Inferior parietal cortex (tissue), 1 donor: Measurements from ENCODE around the gene USP37.

ENCODE experiments used
- DNase-seq: peaks from one replicate; pipeline ENCODE4 v3.0.0-alpha.2; 2016; ENCODE audit errors: extremely low spot score

Gene USP37

DNA sequence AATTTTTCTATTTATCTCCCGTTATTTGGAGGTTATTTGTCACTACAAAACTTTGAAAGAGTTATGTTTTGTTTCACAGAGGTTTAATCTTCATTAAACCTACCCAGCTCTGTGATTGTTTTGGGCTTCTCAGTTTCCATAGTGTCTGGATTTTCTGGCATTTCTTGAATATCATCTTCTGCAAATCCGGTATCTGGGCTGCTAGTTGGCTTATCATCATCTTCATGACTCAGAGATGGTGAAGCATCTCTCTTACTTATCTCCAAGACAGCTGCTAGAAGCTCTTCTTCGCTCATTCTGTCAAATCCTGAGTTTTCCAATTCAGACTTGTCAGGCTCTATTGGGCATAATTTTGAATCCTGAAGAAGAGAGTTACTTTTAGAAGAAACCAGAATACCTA is 93.6 kb downstream of the USP37 start:
- DNase-seq = no peak

DNA sequence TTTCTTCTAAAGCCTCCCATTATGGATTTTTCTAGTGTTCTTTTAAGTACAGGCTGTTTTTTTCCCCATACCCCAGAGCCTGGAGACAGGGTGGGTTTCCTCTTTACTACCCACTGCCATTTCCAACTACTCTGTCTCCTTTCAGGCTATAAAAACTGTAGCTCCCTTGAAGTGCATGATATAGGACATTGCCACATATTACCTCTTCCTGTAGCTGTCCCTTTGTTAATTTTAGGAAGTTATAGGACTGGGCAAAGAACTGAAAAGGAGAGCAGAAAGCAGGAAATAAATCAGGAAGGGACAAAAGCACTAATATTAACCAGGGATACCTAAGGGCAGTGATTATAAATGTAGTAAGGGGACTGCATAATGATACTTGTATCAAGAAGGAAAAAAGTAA is 95.2 kb downstream of the USP37 start:
- DNase-seq = no peak

DNA sequence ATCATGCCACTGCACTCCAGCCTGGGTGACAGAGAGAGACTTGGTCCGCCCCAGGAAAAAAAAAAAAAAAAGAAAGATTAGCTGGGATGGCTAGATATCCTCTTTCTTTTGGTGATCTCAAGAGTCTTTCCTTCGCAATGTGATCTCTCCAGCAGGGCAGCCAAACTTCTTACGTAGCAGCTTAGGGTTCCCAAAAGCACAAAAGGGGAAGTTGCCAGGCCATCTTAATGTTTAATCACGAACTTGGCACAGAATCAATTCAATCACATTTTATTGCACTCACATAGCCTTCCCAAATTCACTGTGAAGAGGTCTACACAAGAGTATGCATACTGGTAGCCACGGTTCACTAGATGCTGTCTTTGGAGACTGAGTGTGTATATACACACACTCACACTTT is 96.2 kb downstream of the USP37 start:
- no peak for DNase-seq

DNA sequence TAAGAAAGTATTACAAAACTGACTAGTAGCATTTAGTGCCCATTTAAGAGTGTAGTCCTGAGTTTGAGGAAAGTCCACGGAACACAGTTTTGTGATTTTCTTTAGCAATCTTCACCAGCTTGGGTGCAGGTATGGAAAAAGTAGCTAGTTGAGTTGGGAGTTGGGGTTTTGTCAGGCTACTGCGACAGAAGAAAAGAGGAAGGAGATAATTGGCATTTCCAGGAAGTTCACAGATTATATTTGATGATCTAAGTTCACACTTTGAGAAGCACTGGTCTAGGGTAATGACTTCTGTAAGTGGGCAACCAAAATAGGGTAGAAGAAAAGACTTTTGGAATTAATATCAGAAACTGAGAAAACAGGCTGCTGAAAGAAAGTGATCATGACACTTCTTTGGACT is 97.1 kb downstream of the USP37 start:
- no peak for DNase-seq

DNA sequence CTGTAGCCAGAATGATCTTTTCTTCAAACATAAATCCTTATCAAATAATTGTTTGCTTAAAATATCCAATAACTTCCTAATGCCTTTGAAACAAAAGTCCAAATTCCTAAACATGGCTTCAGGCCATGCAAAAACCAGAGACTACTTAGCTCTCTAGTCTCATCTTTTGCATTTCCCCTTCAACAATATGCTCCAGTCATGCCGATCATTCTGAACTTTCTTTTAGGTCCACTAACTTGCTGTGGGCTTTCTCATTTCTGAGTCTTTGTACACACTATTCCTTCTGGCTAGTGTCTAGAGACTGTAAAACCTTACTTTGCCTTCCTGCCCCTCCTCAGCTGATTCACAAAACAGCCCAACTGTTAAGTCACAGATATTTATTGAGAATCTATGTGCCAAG is 97.7 kb downstream of the USP37 start:
- no peak for DNase-seq

DNA sequence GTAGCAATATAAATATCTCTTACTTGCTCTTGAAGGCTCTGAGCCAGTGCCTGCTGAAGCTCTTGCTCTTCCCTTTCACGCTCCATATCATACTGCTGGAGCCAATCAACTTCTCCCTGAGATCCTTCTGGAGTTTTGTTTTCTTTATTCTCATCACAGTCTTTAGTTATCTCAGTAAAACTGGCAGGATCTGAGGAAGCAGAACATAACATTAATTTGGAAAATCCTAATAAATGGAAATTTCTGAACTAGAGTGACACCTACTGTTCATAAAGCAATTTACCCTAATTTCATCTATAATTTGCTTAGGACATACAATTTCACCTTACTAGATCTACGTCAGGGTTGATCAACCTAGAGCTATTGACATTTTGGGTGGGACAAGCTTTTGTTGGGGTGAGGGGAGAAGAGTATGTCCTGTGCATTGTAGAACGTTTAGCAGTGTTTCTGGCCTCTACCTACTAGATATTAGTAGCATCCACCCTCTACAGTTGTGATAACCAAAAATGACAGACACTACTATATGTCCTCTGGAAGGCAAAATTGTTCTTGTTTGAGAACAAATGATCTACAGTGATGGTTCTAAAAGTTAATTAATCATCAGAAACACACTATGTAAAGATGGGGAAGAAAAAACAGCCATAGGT is 102.0 kb downstream of the USP37 start:
- peak; percentile 33 for DNase-seq

DNA sequence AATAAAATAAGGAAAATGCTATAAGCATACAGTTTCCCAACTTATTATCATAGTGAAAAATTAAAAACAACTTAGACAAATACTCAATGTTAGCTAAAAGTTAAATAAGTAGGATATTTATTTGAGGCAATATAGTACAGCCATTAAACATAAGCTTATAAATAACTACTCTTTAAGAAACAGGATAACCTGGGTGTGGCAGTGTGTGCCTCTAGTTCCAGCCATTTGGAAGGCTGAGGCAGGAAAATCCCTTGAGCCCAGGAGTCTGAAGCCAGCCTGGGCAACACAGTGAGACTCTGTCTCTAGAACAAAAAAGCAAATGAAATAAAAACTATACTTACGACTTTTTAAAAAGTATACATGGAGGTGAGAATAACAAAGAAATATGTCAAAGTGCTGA is 109.6 kb downstream of the USP37 start:
- DNase-seq = no peak

DNA sequence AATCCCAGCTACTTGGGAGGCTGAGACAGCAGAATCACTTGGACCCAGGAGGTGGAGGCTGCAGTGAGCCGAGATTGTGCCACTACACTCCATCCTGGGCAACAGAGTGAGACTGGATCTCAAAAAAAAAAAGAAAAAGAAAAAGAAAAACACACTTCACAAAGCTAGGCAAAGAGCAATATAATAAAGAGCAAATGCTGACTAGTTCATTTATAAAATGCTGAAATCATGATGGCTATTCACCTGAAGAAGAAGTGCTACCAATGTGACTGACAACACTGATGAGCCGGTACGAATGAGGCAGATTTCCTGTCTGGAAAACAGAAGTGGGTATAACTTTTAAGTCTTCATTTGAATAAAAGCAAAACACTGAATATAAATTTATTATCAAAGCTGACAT is 111.3 kb downstream of the USP37 start:
- no peak for DNase-seq

DNA sequence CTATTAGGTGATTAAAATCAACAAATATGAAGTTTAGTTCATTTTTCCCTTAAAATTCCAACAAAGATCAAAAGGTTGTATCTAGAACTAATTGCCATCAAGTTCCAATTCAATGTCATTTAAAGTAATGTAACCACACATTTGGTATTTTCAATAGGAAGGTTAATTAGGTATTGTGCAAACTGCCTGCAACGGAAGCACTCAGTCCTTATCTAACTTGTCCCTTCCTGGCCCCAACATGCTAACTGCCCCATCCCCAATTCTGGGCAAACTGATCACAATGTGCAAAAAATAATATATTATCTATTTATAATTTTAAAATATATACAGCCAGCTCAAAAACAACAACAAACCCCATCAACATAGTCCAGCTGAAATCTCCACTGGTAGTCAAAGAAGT is 116.1 kb downstream of the USP37 start:
- DNase-seq = no peak

DNA sequence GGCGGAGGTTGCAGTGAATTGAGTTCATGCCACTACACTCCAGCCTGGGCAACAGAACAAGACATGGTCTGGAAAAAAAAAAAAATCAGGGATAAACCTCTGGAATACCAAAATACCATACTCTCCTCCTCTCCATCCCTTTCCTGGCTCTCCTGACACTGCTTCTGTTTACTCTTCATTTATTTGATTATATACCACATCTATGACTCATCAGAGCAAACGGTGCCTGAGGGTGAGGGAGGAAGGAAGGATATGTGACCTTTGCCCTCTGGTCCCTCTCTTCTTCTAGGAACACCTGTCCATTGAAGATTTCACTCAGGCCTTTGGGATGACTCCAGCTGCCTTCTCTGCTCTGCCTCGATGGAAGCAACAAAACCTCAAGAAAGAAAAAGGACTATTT is 119.2 kb downstream of the USP37 start:
- DNase-seq = no peak

DNA sequence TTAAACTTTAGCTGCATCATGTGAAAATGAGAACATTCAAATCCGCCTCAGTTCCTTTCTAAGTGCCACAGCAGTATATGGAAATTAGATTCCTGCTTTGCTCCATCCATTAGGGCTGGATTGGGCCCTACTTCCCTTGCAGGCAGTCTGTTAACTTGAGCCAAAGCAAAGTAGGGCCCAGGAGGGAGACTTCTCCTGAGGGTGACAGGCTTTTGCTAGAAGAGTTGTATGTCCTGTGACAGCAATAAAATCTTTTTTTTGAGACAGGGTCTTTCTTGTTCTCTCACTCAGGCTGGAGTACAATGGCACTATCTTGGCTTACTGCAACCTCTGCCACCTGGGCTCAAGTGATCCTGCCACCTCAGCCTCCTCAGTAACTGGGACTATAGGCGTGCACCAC is 121.1 kb downstream of the USP37 start:
- DNase-seq = no peak

DNA sequence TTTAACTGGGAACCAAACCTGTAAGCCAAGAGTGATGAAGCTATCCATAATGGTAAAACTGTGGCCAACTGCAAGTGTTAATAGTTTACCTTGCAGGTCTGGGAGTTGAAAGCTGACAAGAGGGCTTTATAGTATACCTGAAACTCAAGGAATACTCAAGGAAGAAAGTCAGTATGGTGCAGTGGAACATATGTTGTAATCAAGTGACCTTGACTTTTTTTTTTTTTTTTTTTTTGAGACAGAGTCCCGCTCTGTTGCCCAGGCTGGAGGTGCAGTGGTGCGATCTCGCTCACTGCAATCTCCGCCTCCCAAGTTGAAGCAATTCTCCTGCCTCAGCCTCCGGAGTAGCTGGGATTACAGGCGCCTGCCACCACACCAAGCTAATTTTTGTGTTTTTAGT is 121.6 kb downstream of the USP37 start:
- no peak for DNase-seq

DNA sequence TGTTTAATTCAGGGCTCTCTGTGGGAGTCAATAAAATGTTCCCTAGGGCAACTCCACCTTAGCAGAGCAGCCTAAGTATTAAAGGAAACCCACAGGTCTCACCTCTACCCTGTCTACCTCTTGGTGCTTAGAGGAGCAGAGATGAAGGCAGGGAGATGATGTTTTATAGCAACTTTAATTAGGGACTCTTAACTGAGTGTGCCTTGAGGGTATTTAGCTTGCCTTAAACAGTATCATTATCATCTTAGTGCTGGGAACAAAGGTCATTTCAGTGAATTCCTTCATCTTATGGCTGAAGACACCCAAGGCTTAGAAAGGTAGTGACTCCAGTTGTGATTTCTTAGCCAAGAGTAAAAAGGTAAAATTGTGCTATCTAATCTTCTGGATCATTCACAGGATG is 122.5 kb downstream of the USP37 start:
- no peak for DNase-seq

DNA sequence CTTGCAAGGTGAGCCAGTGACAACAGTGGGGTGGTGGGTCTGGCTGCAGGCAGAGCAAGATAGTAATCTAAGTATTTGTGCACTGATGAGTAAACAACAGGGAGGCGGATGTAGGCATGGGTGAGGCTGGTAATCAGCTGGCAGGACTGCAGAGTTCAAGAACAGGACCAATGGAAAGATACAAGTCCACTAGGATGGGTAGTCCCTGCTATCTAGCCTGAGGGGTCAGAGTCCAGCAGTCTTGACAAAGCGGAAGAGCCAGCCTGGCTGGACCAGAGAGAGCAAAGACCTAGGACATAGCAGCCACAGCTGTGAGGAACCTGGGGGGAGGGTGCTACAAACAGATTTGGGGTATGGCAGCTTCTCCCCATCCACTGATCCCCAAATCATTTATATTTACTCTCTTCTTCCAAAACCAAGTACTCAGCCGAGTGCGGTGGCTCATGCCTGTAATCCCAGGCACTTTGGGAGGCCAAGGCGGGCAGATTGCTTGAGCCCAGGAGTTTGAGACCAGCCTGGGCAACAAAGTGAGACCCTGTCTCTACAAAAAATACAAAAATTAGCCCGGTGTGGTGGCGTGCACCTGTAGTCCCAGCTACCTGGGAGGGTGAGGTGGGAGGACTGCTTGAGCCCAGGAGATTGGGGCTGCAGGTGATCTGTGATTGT is 123.3 kb downstream of the USP37 start:
- DNase-seq = no peak

DNA sequence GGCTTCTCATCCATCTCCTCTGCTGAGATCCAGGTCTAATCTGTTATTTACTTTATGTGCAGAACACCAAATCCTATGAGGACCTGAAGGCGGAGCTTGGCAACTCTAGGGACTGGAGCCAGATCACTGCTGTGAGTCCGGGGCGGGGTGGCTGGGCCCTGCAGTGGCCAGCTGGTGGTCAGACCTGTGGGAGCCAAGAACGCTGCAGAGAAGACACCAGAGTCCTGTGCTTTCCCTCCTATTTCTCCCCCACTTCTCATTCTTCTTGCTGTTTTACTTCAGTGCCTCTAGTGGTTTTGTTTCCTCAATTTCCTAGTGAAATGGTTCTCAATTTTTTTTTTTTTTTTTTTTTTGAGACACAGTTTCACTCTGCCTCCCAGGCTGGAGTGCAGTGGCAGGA is 129.6 kb downstream of the USP37 start:
- DNase-seq = no peak

DNA sequence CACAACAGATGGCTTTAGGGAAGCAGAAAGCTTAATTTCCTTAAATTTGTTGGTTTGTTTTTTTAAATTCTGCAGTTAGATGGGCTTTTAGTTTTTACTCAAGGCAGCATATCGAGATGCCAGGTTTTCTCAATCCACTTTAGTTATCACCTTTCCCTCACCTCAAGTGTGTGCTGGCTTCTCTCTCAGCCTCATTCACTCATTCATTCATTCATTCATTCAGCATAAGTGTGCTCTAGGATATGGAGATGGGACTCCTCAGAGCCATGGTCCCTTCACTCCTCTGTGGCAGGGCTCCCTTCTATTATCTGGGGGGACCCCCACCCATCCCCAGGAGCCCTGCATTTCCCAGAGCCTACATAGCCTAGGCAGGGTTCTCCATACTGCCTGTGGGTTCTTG is 130.2 kb downstream of the USP37 start:
- no peak for DNase-seq

DNA sequence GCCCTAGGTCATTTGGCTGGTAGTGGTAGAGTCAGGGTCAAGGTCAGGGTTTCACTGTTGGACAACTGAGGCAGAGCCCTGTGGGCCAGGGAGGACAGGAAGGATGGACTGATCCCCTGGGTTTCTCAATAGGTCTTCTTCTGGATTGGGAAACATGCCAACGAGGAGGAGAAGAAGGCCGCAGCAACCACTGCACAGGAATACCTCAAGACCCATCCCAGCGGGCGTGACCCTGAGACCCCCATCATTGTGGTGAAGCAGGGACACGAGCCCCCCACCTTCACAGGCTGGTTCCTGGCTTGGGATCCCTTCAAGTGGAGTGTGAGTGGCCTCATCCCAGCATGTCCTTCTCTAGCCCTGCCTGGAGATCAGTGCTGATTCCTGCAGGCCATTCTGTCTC is 131.2 kb downstream of the USP37 start:
- DNase-seq = no peak

DNA sequence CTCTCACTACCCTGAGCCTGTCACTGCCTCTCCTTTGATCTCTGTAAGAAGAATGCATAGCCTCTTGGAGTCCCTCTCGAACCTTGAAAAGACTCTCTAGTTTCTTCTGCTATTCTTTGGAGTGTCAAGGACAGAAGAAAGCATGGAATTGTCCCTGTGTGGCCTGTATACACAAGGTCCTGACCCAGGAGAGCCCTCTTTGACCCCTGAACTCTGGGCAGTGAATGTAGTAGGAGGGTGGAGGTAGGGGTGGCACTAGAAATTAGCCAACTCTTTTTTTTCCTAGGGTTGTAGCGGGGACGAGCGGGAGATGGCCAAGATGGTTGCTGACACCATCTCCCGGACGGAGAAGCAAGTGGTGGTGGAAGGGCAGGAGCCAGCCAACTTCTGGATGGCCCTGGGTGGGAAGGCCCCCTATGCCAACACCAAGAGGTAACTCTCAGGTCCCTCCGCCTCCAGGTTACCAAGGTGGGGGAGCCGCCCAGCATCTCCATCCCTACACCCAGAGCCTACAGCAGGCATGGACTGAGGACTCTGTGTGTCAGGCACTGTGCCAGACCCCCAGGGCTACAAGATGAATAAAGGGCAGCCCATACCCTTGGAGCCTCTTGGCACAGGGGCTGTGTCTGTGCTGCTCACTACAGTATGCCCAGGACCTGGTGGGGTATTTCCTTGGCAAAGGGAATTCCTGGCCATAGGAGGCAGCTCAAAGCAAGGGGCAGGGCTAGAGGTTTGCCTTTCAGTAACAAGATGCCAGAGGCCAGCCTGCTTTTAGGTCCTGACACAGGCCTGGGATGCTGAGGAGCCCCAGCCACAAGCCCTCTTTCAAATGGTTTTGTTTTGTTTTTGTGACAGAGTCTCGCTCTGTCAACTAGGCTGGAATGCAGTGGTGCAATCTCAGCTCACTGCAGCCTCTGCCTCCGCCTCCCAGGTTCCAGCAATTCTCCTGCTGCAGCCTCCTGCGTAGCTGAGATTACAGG is 132.9 kb downstream of the USP37 start:
- no peak for DNase-seq

DNA sequence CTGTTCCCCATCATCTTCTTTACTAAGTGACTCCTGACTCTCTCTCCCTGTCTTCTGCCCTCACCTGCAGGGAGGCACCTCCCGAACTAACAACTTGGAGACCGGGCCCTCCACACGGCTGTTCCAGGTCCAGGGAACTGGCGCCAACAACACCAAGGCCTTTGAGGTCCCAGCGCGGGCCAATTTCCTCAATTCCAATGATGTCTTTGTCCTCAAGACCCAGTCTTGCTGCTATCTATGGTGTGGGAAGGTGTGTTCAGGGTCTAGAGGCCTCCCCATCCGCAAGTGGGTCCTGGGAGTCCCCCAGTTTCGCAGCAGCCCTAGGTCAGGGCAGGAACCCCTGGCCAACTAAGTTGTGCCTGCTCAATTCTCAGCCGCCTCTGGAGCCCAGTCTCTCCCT is 133.7 kb downstream of the USP37 start:
- DNase-seq = no peak

DNA sequence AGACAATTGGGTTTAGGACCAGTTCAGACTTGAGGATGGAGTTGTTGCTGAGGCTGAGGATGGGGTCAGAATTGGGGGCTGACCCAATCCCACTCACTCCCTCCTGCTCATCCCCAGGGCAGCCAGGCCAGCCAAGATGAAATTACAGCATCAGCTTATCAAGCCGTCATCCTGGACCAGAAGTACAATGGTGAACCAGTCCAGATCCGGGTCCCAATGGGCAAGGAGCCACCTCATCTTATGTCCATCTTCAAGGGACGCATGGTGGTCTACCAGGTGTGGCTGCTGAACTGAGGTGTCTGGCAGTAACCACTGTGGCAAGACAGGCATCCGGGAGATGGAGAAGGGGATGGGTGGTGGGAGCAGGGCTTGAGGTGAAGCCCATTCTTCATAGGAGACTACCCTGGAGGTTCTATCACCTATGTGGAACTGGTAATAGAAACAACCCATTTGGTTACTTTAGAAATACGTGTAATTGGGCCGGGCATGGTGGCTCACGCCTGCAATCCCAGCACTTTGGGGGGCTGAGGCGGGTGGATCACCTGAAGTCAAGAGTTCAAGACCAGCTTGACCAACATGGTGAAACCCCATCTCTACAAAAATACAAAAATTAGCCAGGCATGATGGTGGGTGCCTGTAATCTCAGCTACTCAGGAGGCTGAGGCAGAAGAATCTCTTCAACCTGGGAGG is 135.3 kb downstream of the USP37 start:
- no peak for DNase-seq

DNA sequence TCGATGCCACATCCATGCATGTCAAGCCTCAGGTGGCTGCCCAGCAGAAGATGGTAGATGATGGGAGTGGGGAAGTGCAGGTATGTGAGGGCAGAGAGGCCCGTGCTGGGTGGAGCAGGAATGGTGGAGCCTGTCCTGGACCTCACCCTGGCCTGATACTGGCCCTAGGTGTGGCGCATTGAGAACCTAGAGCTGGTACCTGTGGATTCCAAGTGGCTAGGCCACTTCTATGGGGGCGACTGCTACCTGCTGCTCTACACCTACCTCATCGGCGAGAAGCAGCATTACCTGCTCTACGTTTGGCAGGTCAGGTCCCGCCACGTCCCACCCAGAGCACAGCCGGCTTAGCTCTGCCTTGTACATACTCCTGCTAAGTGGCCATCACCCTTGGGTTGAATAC is 136.3 kb downstream of the USP37 start:
- no peak for DNase-seq

DNA sequence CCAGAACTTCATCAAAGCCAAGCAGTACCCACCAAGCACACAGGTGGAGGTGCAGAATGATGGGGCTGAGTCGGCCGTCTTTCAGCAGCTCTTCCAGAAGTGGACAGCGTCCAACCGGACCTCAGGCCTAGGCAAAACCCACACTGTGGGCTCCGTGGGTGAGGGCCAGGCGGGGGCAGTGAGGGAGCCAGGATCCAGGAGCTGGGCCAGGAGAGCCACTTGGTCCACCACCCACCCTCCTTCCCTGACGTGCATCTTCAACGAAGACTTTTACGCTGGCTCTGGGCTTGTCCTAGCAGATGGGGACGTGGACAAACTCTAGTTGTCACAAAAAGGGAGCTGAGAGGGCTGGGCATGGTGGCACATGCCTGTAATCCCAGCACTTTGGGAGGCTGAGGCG is 137.4 kb downstream of the USP37 start:
- no peak for DNase-seq
